DMS53 (cell line): ENCODE data around the gene NT5C2.
"Not testable (repeated sequence)": the region's sequence is repeated elsewhere in the genome, so short reads cannot be mapped to it uniquely, and the experiment has no call there.

ENCODE experiments used
- DNase-seq: peaks from one replicate; lab custom pipeline; 2025; lab: John Stamatoyannopoulos, UW

NT5C2 gene

DNA sequence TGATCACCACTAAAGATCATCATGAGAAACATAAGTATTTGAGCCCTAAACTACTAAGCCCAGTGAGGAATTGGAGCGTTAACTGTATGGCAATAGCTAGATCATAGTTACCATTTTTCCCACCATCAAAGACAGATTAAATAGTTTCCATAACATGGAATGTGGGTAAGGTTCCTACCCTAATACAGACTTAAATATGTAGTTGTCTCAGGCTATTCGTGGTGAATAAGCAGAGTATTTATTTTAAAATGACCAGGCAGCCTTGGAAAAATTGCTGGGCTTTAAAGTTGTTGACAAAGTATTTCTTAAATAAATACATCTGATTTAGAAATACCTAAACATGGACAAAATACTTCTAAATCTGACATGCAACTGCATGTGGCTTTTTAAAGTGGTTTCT, 106.8 kb downstream of the NT5C2 start:
- DNase-seq = no peak

DNA sequence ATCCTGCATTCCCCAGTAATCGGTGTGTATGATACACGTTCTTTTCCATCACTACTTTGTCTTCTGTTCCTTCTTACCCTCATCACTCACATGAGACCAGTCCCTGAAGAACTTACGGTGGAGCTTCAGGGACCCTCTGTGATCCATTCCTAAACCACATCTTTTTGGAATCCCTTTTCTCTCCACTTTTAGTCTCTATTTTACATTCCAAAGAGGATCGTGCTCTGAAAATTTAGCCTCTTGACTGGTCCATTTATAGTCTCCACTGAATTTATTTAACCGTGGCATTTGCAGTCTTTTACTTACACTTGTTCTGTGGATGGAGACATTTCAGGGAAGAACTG, 109.1 kb downstream of the NT5C2 start:
- no peak for DNase-seq

DNA sequence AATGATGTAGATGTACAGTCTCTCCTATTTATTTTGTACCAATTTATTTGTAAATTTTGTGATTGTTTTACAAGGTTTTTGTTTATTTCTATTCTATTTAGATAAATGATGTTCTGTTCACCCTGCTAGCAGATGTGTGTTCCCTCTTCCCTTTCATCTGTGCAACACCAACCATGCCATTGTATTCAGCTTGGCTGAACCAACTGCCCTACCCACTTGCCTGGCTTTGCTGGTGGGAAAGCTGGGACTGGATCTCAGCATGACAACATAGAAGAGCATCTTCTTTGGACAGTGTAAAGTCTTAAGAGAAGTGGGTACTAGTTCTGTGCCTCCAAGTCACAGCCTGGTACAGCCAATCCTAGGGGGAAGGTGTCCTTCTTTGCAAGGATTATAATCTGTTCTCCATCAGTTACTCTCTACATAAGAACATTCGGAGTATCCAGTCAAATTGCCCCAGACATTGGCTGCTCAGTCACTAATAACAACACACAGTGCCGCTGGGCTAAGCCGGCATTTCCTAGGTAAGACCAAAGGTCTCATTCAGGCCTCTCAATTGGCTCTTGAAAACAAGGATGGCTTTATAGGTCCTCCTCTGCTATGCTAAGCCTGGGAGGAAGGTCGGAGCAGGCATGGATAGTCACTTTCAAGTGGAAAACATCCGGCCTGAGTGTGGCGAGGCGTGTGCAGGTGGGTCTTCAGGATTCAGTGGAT, 109.7 kb downstream of the NT5C2 start:
- no peak for DNase-seq

- DNase-seq = no peak
Observed at GRCh38 chr10:103082683-103083082, 110.4 kb downstream of the NT5C2 start.

DNA sequence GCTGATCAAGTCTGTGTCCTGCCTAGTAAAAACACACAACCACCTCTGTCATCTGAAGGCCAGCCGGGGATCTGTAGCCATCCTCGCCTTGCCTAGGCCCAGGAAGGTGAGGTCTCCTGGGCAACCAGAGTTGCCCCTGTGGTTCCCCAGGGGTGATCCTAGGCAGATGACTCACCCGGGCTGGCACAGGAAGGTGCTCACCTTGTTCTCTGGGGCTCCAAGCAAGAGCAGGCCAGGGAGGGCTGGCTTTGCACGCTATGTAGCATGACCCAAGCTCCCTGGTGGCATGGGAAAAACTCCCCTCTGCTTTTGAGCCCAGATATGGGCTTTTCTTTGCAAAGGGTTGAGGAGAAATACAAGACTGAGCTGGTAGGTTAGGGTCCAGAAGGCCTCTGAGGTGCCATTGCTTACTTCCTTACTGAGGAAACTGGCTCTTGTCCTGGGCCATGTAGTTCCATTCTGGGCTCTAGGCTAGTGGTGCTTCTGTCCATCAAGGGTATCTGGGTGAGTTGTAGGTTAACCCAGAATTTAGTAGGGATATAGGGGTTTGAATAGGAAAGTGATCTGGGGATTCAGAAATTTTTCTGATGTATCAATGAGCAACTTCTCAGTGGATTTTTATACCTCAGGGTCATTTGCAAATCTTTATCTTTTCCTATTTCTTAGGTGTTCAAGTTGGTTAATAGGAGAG, 112.0 kb downstream of the NT5C2 start:
- peak; percentile 17 for DNase-seq

DNA sequence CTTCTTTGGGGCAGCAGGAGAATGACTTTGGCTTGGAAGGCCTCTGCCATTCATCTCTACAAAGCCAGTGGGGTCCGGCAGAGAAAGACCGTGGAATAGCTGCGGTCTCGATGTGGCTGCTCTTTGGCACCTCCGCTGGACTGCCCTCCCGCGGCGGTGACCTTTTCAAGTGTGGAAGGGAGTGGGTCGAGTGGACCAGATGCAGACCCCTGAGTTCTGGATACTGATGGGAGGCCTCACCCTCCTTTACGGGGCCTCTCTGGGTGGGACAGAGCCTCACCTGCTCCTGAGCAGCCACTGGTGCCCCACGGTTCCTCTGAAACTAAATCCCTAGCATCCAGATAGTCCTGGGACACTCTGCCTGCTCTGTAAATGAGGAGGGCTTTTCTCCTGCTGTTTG, 113.1 kb downstream of the NT5C2 start:
- no peak for DNase-seq

- no peak for DNase-seq
Observed at GRCh38 chr10:103079100-103079499, 114.0 kb downstream of the NT5C2 start.

GRCh38 chr10:103078676-103079075, 114.4 kb downstream of the NT5C2 start:
- no peak for DNase-seq

DNA sequence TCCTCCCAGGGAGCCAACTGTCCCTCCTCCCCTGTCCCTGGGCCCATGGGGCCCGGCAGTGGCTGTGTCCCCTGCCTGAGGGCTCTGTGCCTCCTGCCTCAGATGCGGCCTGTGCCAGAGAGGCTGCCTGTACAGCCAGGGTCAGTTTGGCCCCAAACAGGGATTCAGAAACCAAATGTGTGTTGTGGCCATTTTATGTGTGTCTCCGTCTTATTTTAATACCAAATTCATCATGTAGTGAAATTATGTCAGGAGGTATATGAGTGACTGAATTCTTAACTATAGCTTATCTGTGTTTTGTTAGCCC, 114.8 kb downstream of the NT5C2 start:
- DNase-seq = no peak

DNA sequence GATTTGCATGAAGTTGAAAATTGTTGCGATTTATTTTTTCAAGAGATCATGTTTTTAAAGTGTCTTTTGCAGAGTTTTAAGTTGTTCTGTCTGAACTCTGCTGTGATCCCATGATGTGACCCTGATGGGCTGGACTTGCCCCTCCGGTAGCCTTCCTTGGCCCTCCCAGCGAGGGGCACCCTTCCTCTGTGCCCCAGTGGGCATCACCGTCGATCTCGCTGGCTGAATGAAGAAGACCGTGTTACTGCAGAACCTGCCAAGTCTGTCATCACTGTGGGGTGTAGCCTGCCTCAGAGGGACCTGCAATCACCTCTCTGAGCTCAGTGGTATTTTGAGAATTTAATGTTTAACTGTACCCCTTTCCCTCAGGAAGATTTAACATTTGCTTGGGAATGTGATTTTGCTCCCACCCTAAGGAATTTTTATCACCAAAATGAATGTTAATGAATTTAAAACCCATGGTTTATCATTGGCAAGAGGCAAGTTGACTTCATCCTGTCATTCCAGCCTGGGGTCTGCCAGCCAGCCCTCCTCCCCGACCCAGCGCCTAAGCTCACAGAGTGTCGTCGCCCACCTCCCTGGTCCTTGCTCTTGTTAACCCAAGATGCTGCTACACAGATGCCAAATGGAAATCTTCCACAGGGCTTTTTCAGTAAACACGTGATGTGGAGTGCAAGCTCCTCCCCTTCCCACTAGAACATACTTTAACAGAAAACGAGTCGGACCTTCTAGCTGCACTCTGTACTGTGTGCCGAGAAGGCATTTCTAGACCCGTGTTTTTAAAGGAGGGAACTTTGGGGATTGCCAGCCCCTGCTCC, 115.4 kb downstream of the NT5C2 start:
- DNase-seq = no peak

DNA sequence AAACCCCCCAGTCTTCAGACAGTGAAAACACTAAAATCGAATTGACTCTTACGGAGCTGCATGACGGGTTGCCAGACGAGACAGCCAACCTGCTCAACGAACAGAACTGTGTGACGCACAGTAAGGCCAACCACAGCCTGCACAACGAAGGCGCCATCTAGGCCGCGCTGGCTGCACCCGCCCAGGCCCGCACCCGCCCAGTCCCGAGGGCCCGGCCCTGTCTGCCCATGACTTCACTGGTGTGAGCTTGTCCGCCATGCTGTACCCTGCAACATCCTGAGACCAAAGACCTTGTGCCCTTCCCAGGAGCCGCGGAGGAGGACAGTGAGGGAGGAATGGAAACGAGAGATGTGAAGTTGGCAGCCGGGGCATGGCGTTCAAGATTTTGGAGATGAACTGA, 116.1 kb downstream of the NT5C2 start:
- no peak for DNase-seq

- no peak for DNase-seq
Observed at GRCh38 chr10:103072891-103073290, 120.2 kb downstream of the NT5C2 start.

GRCh38 chr10:103072276-103072675, 120.8 kb downstream of the NT5C2 start:
- DNase-seq = no peak

DNA sequence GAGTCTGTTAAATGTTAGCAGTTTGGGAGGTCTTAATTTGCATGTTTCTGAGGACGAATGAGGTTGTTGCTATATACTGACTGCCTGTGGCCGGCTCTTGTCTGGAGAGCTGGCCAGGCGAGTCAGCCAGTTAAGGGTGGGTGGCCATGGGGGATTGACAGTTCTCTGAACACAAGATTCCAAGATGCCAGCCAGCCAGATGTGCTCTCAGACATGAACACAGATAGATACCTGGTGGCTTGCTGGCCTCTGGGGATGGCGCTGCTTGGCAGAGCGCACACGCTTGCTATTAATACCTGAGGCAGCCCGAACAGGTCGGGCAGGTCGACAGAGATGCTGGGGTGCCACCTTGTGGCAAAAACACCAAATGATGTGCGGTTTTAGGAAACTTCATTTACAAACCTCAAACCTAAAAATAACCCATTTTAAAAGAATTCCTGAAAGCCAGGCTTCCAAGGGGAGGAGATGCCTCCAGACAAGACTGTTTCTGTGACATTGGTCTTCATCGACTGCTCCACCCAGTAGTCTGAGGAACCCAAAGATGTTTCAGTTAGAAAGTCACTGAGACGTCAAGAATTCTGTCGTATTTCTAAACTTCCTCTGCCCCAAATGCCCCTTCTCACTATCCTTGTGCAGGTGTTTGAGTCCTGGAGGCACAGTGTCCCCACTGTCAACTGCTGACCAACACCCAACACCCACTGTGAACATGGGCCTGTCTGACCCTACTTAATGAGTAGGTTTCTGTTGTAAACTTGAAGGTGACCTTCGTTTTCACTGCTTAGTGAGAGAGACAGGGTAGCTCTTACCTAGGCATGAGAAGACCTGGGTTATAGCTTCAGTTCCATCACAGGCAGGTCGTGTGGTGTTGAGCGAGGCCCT, 123.4 kb downstream of the NT5C2 start:
- DNase-seq = peak; percentile 87

- no peak for DNase-seq
Observed at GRCh38 chr10:103067956-103068355, 125.1 kb downstream of the NT5C2 start.

GRCh38 chr10:103067484-103067883, 125.6 kb downstream of the NT5C2 start:
- DNase-seq = no peak

GRCh38 chr10:103067099-103067477, 126.0 kb downstream of the NT5C2 start:
- not testable (repeated sequence) for DNase-seq

- DNase-seq = no peak
Observed at GRCh38 chr10:103066141-103067098, 126.7 kb downstream of the NT5C2 start.

GRCh38 chr10:103064956-103065355, 128.1 kb downstream of the NT5C2 start:
- no peak for DNase-seq

DNA sequence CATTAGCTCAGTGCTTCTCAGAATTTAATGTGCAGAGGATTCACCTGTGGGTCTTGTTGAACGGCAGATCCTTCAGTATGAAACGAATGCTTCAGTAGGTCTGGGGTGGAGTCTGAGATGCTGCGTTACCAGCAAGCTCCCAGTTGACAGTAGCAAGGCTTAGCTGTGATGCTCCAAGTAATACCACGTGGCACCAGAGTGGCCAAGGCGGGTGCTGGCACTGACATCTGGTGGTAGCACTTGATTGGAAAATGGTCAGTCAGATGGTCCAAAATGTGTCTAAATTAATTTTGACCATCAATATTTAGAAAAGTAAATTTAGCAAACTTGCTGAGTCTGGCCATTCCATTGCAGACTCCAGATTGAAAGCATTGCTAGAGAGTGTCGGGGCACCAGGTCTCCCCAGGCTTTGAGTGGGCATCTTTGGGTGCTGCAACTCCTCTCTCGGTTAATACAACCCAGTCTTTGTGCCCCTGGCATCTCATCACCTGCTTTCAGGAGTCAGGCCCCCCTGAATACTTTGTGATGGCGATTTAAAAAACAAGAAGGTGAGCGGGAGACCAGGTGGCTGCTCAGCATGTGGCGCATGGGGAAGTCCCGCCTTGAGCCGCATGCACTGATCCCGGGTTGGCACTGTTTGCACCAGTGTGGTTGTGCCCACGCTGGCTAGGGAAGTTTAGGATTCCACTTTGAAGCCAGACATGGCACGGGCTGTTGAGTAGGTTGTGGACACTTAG, 130.1 kb downstream of the NT5C2 start:
- peak; percentile 31 for DNase-seq
